NOMO-1 (cell line): Measurements from ENCODE around the gene RBM19.
"Not testable (repeated sequence)": the region's sequence is repeated elsewhere in the genome, so short reads cannot be mapped to it uniquely, and the experiment has no call there.

Experiments used
- DNase-seq, 2 experiments: peaks; one replicate each; lab custom pipeline; 2025; ENCODE audit not compliant: unreplicated experiment in 2 of 2; lab: John Stamatoyannopoulos, UW

RBM19 gene

GRCh38 chr12:113908584-113909100 lies 57.5 kb downstream of the RBM19 start:
- DNase-seq, result no peak

GRCh38 chr12:113907446-113908180 lies 58.5 kb downstream of the RBM19 start:
- no peak for DNase-seq

- no peak for DNase-seq
Measured at GRCh38 chr12:113906411-113907200, 59.5 kb downstream of the RBM19 start.

GRCh38 chr12:113905829-113906228 lies 60.3 kb downstream of the RBM19 start:
- no peak for DNase-seq

GRCh38 chr12:113903381-113903863 lies 62.7 kb downstream of the RBM19 start:
- no peak for DNase-seq

- not testable (repeated sequence) for DNase-seq
Measured at GRCh38 chr12:113901319-113901718, 64.8 kb downstream of the RBM19 start.

GRCh38 chr12:113900716-113901115 lies 65.4 kb downstream of the RBM19 start:
- DNase-seq, result no peak

- DNase-seq, result no peak
Measured at GRCh38 chr12:113899561-113900471, 66.3 kb downstream of the RBM19 start.

GRCh38 chr12:113899042-113899560 lies 67.0 kb downstream of the RBM19 start:
- DNase-seq, result no peak

GRCh38 chr12:113898466-113898865 lies 67.7 kb downstream of the RBM19 start:
- DNase-seq, result no peak

- DNase-seq, result no peak
Measured at GRCh38 chr12:113897406-113897805, 68.7 kb downstream of the RBM19 start.

GRCh38 chr12:113896841-113897240 lies 69.3 kb downstream of the RBM19 start:
- no peak for DNase-seq

- DNase-seq, result no peak
Measured at GRCh38 chr12:113896194-113896593, 69.9 kb downstream of the RBM19 start.

GRCh38 chr12:113895176-113895575 lies 70.9 kb downstream of the RBM19 start:
- no peak for DNase-seq

GRCh38 chr12:113894697-113895096 lies 71.4 kb downstream of the RBM19 start:
- DNase-seq, result no peak

- DNase-seq, result no peak
Measured at GRCh38 chr12:113893221-113893620, 72.9 kb downstream of the RBM19 start.

- DNase-seq, result no peak
Measured at GRCh38 chr12:113892556-113892955, 73.6 kb downstream of the RBM19 start.

- DNase-seq, result no peak
Measured at GRCh38 chr12:113891739-113892520, 74.2 kb downstream of the RBM19 start.

GRCh38 chr12:113891167-113891692 lies 74.9 kb downstream of the RBM19 start:
- DNase-seq, result no peak
